ENCODE data around the gene ZNF710. TPM values are rescaled to one million over a fixed set of nuclear protein-coding genes. Genes with fewer than 3 reads are reported as not detected.

The ZNF710 gene
- polyA plus RNA-seq, 1 of the 3 experiments (the other 2 are of a cell fraction): 2.7 TPM

DNA sequence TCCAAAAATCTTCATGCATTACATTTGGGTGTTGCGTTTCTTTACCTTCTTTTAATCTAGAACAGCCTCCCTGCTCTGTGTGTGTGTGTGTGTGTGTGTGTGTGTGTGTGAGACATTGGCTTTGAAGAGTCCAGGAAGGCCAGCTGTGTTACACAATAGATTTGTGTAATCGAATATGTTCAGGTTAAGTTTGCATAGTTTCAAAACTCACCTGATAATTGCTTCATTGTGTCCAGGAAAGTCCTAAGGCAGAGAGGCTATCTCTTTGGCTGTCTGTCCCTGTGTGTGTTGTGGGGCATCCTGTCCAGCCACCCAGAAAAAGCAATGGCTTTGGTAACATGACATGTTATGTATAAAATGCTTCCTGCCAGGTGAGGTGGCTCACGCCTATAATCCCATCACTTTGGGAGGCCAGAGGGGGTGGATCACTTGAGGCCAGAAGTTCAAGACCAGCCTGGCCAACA, 37.5 kb downstream of the ZNF710 start (continued):
- TF ChIP-seq, protein P1, sequence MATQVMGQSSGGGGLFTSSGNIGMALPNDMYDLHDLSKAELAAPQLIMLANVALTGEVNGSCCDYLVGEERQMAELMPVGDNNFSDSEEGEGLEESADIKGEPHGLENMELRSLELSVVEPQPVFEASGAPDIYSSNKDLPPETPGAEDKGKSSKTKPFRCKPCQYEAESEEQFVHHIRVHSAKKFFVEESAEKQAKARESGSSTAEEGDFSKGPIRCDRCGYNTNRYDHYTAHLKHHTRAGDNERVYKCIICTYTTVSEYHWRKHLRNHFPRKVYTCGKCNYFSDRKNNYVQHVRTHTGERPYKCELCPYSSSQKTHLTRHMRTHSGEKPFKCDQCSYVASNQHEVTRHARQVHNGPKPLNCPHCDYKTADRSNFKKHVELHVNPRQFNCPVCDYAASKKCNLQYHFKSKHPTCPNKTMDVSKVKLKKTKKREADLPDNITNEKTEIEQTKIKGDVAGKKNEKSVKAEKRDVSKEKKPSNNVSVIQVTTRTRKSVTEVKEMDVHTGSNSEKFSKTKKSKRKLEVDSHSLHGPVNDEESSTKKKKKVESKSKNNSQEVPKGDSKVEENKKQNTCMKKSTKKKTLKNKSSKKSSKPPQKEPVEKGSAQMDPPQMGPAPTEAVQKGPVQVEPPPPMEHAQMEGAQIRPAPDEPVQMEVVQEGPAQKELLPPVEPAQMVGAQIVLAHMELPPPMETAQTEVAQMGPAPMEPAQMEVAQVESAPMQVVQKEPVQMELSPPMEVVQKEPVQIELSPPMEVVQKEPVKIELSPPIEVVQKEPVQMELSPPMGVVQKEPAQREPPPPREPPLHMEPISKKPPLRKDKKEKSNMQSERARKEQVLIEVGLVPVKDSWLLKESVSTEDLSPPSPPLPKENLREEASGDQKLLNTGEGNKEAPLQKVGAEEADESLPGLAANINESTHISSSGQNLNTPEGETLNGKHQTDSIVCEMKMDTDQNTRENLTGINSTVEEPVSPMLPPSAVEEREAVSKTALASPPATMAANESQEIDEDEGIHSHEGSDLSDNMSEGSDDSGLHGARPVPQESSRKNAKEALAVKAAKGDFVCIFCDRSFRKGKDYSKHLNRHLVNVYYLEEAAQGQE (IDR thresholded peaks at IDR 0.05; ENCODE audit: low read depth, low read length): no peak

- no peak overlapping the region for H3K4me2 ChIP-seq
- H3F3A ChIP-seq (replicated peaks; ENCODE audit: insufficient read depth): no peaks in the 10 kb centered on the region
- H3K4me3 ChIP-seq (ENCODE audit: low read depth in 2 of 2, low read length in 1 of 2): no peak overlapping the region
- 93% methylated on average over 2 of the region's 5 CpGs for WGBS (ENCODE audit: low lambda C conversion rate)
- TF ChIP-seq RCOR1 (IDR thresholded peaks at IDR 0.05; ENCODE audit: low read length) (no peak), MEF2A (IDR thresholded peaks at IDR 0.05; ENCODE audit: borderline replicate concordance, low read depth) (no peak), FOSL2 (IDR thresholded peaks at IDR 0.05; ENCODE audit: borderline replicate concordance, low read depth) (no peak), EZH2phosphoT487 (IDR thresholded peaks at IDR 0.05; ENCODE audit: borderline replicate concordance, low read depth) (no peak), TEAD4 (IDR thresholded peaks at IDR 0.05; ENCODE audit: borderline replicate concordance, insufficient read depth) (no peak), JUND (IDR thresholded peaks at IDR 0.05) (no peak), CHD2 (IDR thresholded peaks at IDR 0.05; ENCODE audit: low read length, partially characterized antibody) (no peak), GABPA (IDR thresholded peaks at IDR 0.05; ENCODE audit: low read depth) (no peak), MXI1 (IDR thresholded peaks at IDR 0.05; ENCODE audit: low read depth, low read length) (no peak), GATA2 (CRISPR knock-in tag; IDR thresholded peaks at IDR 0.05) (no peak), EP300 (IDR thresholded peaks at IDR 0.05; ENCODE audit: borderline replicate concordance in 1 of 2, low read depth in 1 of 2, low read length in 1 of 2) (no peak), SMC3 (IDR thresholded peaks at IDR 0.05; ENCODE audit: low read depth, low read length) (no peak), FOXJ3 (CRISPR knock-in tag; IDR thresholded peaks at IDR 0.05) (no peak), RXRA (IDR thresholded peaks at IDR 0.05; ENCODE audit: borderline replicate concordance, low read depth) (no peak), SIN3A (IDR thresholded peaks at IDR 0.05; ENCODE audit: borderline replicate concordance, low read depth, low read length) (no peak), MAX (IDR thresholded peaks at IDR 0.05; ENCODE audit: low read depth) (no peak)
- TF ChIP-seq, protein P2, sequence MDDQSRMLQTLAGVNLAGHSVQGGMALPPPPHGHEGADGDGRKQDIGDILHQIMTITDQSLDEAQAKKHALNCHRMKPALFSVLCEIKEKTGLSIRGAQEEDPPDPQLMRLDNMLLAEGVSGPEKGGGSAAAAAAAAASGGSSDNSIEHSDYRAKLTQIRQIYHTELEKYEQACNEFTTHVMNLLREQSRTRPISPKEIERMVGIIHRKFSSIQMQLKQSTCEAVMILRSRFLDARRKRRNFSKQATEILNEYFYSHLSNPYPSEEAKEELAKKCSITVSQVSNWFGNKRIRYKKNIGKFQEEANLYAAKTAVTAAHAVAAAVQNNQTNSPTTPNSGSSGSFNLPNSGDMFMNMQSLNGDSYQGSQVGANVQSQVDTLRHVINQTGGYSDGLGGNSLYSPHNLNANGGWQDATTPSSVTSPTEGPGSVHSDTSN (IDR thresholded peaks at IDR 0.05): no peak
- H4K20me1 ChIP-seq (ENCODE audit: insufficient read depth): no peaks in the 10 kb centered on the region
- H2AFZ ChIP-seq (ENCODE audit: low read depth): no peak overlapping the region
- ChIA-PET POLR2A (no interaction called here), CTCF (interaction anchor here (0.7 kb wide), 1 partner anchor 68 kb away, joined by 3 read pairs; no protein-coding TSS in a partner anchor)
- H3K9me2 ChIP-seq: no peaks in the 10 kb centered on the region
- H3K79me2 ChIP-seq (ENCODE audit: insufficient read depth): no peaks in the 10 kb centered on the region; the same call in 1 of the 2 replicates
- no peak overlapping the region for H3K9ac ChIP-seq
- peak overlapping the region in 1 of 2 experiments; percentile 35; a peak in 1 of 4 replicates for H3K27ac ChIP-seq (ENCODE audit: low read depth in 2 of 2, low read length in 1 of 2)
- no peaks in the 10 kb centered on the region for H3K27me3 ChIP-seq (ENCODE audit: insufficient read depth)
- peak; percentile 57 for DNase-seq
- H3K4me1 ChIP-seq (ENCODE audit: control insufficient read depth in 1 of 2, insufficient read depth in 2 of 2, low read depth in 1 of 2, low read length in 1 of 2): peaks cover 12 to 21% of the 10 kb centered on the region in 2 experiments; a peak in 2 of 4 replicates
- no peaks in the 10 kb centered on the region for H3K36me3 ChIP-seq (replicated peaks in 1 of 2; ENCODE audit: control insufficient read depth in 1 of 2, insufficient read depth in 2 of 2, low read length in 1 of 2)
- no peaks in the 10 kb centered on the region for H3K9me3 ChIP-seq
Observed at GRCh38 chr15:90039996-90040395, 38.9 kb downstream of the ZNF710 start.
